ENCODE results near the gene PLIN4.

DNA sequence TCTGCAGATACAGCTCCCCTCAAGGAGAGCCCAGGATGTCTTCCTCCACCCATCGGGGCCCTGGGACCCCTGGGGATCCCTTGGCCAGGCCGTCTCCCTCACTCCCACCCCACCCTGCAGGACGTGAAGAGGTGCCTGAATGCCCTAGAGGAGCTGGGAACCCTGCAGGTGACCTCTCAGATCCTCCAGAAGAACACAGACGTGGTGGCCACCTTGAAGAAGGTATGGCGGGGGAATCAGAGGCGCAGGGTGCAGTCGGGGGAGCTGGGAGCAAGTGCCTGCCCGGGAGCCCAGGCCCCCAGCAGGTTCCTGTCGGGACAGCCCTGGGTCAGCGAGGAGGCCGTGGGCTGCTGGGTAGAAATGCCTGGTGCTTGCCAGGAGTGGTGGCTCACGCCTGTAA is 19.6 kb downstream of the PLIN4 start:
- TF ChIP-seq ZNF70 (CRISPR knock-in tag; IDR thresholded peaks at IDR 0.05) (no peak), ZFP3 (CRISPR knock-in tag; IDR thresholded peaks at IDR 0.05) (no peak)
- TF ChIP-seq, protein P1, sequence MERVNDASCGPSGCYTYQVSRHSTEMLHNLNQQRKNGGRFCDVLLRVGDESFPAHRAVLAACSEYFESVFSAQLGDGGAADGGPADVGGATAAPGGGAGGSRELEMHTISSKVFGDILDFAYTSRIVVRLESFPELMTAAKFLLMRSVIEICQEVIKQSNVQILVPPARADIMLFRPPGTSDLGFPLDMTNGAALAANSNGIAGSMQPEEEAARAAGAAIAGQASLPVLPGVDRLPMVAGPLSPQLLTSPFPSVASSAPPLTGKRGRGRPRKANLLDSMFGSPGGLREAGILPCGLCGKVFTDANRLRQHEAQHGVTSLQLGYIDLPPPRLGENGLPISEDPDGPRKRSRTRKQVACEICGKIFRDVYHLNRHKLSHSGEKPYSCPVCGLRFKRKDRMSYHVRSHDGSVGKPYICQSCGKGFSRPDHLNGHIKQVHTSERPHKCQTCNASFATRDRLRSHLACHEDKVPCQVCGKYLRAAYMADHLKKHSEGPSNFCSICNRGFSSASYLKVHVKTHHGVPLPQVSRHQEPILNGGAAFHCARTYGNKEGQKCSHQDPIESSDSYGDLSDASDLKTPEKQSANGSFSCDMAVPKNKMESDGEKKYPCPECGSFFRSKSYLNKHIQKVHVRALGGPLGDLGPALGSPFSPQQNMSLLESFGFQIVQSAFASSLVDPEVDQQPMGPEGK (CRISPR knock-in tag; IDR thresholded peaks at IDR 0.05; ENCODE audit: borderline replicate concordance), result no peak
